HepG2 (cell line): Measurements from ENCODE around the gene MAPK6. TPM values are rescaled to one million over a fixed set of nuclear protein-coding genes. Genes with fewer than 3 reads are reported as not detected.

Experiments used
- FOXM1 ChIP-seq: sonication (generic); formaldehyde crosslinking; IDR thresholded peaks from 2 replicates; pipeline ENCODE4 v1.5.0; 2020; ENCODE audit warnings: missing genetic modification reagents
- MATR3 ChIP-seq: sonication (generic); formaldehyde crosslinking; IDR thresholded peaks from 2 replicates; pipeline ENCODE4 v1.4.0; 2020; ENCODE audit warnings: missing genetic modification reagents
- NBN ChIP-seq: fragments of 450-650 bp; conservative IDR thresholded peaks from 2 replicates; pipeline ENCODE4 v1.6.1; 2017
- NRL ChIP-seq: sonication (generic); formaldehyde crosslinking; IDR thresholded peaks from 2 replicates; pipeline ENCODE4 v1.5.0; 2020; ENCODE audit warnings: missing genetic modification reagents, mild to moderate bottlenecking, moderate library complexity, borderline replicate concordance
- PAF1 ChIP-seq: IDR thresholded peaks from 2 replicates; pipeline ENCODE4 v1.6.1; 2016; ENCODE audit warnings: missing genetic modification reagents, missing compliant biosample characterization
- RBM39 ChIP-seq: fragments of 200-400 bp; formaldehyde crosslinking; IDR thresholded peaks from one replicate; pipeline ENCODE4 v1.6.1; 2018; ENCODE audit warnings: antibody characterized with exemption, mild to moderate bottlenecking, low read depth, low read length; ENCODE audit not compliant: poor library complexity, severe bottlenecking
- RXRB ChIP-seq: IDR thresholded peaks from 2 replicates; pipeline ENCODE4 v1.6.1; 2016; ENCODE audit warnings: borderline replicate concordance, missing genetic modification reagents, missing compliant biosample characterization
- SALL1 ChIP-seq: sonication (generic); formaldehyde crosslinking; IDR thresholded peaks from 2 replicates; pipeline ENCODE4 v1.8.0; 2022; ENCODE audit warnings: mild to moderate bottlenecking, missing genetic modification reagents
- SIN3B ChIP-seq: fragments of 150-350 bp; IDR thresholded peaks from 2 replicates; pipeline ENCODE4 v1.6.1; 2014; ENCODE audit warnings: low read length
- SRSF1 ChIP-seq: fragments of 200-400 bp; formaldehyde crosslinking; optimal IDR thresholded peaks from 2 replicates; pipeline ENCODE3; 2017; ENCODE audit warnings: mild to moderate bottlenecking, low read depth, low read length, moderate library complexity
- STAG1 ChIP-seq: sonication (generic); formaldehyde crosslinking; IDR thresholded peaks from 2 replicates; pipeline ENCODE4 v1.4.0; 2020; ENCODE audit warnings: missing genetic modification reagents
- TCF7L2 ChIP-seq: IDR thresholded peaks from 2 replicates; pipeline ENCODE4 v1.6.1; 2011; ENCODE audit warnings: mild to moderate bottlenecking, low read depth, low read length, moderate library complexity
- ZFP37 ChIP-seq: sonication (generic); formaldehyde crosslinking; IDR thresholded peaks from 2 replicates; pipeline ENCODE4 v1.4.0; 2020; ENCODE audit warnings: missing genetic modification reagents, borderline replicate concordance
- ZFP90 ChIP-seq: sonication (generic); formaldehyde crosslinking; IDR thresholded peaks from 2 replicates; pipeline ENCODE4 v1.8.0; 2022; ENCODE audit warnings: missing genetic modification reagents, mild to moderate bottlenecking, inconsistent platforms, borderline replicate concordance
- ZNF20 ChIP-seq: sonication (generic); formaldehyde crosslinking; IDR thresholded peaks from 2 replicates; pipeline ENCODE4 v1.4.0; 2020; ENCODE audit warnings: mild to moderate bottlenecking, moderate library complexity, missing genetic modification reagents
- ZNF446 ChIP-seq: sonication (generic); formaldehyde crosslinking; IDR thresholded peaks from 2 replicates; pipeline ENCODE4 v1.5.0; 2020; ENCODE audit warnings: mild to moderate bottlenecking, missing genetic modification reagents
- ZNF562 ChIP-seq: sonication (generic); formaldehyde crosslinking; IDR thresholded peaks from 2 replicates; pipeline ENCODE4 v1.8.0; 2022; ENCODE audit warnings: missing genetic modification reagents, borderline replicate concordance
- polyA plus RNA-seq, 8 experiments: library from polyadenylated mRNA; depleted of rRNA in 3 of 8; stranded (reverse) in 7 of 8; unstranded in 1 of 8; fragments of >200 nt; fragmentation: Illumina TruSeq in 4 of 8; extraction: Trizol in 4 of 8; gene quantifications; 2 replicates each; pipeline versions ENCODE4 v1.2.1 to v1.2.3, GENCODE V29; 2011 to 2016; ENCODE audit warnings: low read depth in 4 of 8, missing spikeins in 1 of 8, mixed read lengths in 1 of 8; ENCODE audit not compliant: insufficient read depth in 1 of 8
- total RNA-seq, 5 experiments: library from RNA; depleted of rRNA; stranded (reverse); fragments of >200 nt; fragmentation: Illumina TruSeq; extraction: Trizol; gene quantifications; 2 replicates each; pipeline ENCODE4 v1.2.3, GENCODE V29; 2016; ENCODE audit warnings: low read depth in 1 of 5
- TF ChIP-seq, protein P1 (sequence below): sonication (generic); formaldehyde crosslinking; IDR thresholded peaks from 2 replicates; pipeline ENCODE4 v1.9.0; 2021; ENCODE audit warnings: missing genetic modification reagents, borderline replicate concordance
- TF ChIP-seq, protein P2 (sequence below): sonication (generic); formaldehyde crosslinking; IDR thresholded peaks from 2 replicates; pipeline ENCODE4 v1.9.0; 2022; ENCODE audit warnings: low read depth, missing genetic modification reagents
- TF ChIP-seq, protein P3 (sequence below): sonication (generic); formaldehyde crosslinking; IDR thresholded peaks from 2 replicates; pipeline ENCODE4 v1.4.0; 2020; ENCODE audit warnings: missing genetic modification reagents
- TF ChIP-seq, protein P4 (sequence below): sonication (generic); formaldehyde crosslinking; IDR thresholded peaks from 2 replicates; pipeline ENCODE4 v1.5.0; 2020; ENCODE audit warnings: missing genetic modification reagents

MAPK6 gene
- total and polyA plus RNA-seq, 2 of the 13 experiments (the other 11 are each of a cell fraction or from before 2014, with no cell fraction given), result 89.5 to 99.7 TPM

DNA sequence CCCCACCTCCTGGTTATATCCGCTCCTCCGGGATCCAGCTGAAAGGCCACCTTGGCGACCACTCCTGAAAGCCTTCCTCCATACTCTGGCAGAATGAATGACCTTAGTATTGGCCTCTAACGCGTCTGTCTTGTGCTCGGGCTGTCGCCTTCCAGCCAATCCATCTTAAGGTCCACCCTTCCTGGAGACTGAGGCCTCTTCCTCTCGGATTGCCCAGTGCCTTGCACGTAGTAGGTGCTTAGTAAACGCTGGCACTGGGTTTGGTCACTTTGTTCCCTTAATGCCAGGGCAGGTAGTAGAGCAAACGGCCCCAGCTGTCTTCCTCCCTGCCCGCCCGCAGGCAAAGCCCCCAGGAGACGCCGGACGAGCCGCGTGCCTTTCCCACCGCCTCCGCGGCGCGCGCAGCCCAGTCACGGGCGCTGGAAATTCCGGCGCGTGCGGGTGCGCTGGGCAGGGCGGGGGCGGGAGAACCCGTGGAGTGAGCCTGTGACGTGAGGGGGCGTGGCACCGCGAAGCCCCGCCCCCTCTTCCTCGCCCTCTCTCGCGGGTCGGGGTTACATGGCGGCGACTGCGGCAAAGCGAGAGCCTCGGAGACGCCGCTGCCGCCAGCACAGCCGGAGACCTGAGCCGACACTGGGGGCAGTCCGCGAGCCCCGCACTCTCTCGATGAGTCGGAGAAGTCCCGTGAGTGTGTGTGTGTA is at the start of gene MAPK6 (continued):
- TF ChIP-seq, protein P1, sequence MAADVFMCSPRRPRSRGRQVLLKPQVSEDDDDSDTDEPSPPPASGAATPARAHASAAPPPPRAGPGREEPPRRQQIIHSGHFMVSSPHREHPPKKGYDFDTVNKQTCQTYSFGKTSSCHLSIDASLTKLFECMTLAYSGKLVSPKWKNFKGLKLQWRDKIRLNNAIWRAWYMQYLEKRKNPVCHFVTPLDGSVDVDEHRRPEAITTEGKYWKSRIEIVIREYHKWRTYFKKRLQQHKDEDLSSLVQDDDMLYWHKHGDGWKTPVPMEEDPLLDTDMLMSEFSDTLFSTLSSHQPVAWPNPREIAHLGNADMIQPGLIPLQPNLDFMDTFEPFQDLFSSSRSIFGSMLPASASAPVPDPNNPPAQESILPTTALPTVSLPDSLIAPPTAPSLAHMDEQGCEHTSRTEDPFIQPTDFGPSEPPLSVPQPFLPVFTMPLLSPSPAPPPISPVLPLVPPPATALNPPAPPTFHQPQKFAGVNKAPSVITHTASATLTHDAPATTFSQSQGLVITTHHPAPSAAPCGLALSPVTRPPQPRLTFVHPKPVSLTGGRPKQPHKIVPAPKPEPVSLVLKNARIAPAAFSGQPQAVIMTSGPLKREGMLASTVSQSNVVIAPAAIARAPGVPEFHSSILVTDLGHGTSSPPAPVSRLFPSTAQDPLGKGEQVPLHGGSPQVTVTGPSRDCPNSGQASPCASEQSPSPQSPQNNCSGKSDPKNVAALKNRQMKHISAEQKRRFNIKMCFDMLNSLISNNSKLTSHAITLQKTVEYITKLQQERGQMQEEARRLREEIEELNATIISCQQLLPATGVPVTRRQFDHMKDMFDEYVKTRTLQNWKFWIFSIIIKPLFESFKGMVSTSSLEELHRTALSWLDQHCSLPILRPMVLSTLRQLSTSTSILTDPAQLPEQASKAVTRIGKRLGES (CRISPR knock-in tag), result no peak
- TF ChIP-seq RXRB (CRISPR knock-in tag) (peak; percentile 14; the same call in 1 of the 2 replicates), NBN (no peak), SIN3B (no peak), ZNF562 (CRISPR knock-in tag) (peak; percentile 82), ZNF20 (0 out of 2 replicates have a peak, but pooled peaks have one; percentile 56), FOXM1 (CRISPR knock-in tag) (no peak), PAF1 (CRISPR knock-in tag) (no peak), ZNF446 (CRISPR knock-in tag) (peak; percentile 74; the same call in 1 of the 2 replicates), STAG1 (no peak), NRL (CRISPR knock-in tag) (peak; percentile 99), ZFP90 (CRISPR knock-in tag) (peak; percentile 92; the same call in 1 of the 2 replicates), RBM39 (no peak), ZFP37 (CRISPR knock-in tag) (no peak), MATR3 (no peak), TCF7L2 (no peak), SALL1 (CRISPR knock-in tag) (peak; percentile 96), SRSF1 (peak; percentile 50)
- TF ChIP-seq, protein P2, sequence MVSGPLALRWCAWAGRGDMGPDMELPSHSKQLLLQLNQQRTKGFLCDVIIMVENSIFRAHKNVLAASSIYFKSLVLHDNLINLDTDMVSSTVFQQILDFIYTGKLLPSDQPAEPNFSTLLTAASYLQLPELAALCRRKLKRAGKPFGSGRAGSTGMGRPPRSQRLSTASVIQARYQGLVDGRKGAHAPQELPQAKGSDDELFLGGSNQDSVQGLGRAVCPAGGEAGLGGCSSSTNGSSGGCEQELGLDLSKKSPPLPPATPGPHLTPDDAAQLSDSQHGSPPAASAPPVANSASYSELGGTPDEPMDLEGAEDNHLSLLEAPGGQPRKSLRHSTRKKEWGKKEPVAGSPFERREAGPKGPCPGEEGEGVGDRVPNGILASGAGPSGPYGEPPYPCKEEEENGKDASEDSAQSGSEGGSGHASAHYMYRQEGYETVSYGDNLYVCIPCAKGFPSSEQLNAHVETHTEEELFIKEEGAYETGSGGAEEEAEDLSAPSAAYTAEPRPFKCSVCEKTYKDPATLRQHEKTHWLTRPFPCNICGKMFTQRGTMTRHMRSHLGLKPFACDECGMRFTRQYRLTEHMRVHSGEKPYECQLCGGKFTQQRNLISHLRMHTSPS (CRISPR knock-in tag), result peak; percentile 47; the same call in 1 of the 2 replicates
- TF ChIP-seq, protein P3, sequence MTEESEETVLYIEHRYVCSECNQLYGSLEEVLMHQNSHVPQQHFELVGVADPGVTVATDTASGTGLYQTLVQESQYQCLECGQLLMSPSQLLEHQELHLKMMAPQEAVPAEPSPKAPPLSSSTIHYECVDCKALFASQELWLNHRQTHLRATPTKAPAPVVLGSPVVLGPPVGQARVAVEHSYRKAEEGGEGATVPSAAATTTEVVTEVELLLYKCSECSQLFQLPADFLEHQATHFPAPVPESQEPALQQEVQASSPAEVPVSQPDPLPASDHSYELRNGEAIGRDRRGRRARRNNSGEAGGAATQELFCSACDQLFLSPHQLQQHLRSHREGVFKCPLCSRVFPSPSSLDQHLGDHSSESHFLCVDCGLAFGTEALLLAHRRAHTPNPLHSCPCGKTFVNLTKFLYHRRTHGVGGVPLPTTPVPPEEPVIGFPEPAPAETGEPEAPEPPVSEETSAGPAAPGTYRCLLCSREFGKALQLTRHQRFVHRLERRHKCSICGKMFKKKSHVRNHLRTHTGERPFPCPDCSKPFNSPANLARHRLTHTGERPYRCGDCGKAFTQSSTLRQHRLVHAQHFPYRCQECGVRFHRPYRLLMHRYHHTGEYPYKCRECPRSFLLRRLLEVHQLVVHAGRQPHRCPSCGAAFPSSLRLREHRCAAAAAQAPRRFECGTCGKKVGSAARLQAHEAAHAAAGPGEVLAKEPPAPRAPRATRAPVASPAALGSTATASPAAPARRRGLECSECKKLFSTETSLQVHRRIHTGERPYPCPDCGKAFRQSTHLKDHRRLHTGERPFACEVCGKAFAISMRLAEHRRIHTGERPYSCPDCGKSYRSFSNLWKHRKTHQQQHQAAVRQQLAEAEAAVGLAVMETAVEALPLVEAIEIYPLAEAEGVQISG, result peak; percentile 77
- TF ChIP-seq, protein P4, sequence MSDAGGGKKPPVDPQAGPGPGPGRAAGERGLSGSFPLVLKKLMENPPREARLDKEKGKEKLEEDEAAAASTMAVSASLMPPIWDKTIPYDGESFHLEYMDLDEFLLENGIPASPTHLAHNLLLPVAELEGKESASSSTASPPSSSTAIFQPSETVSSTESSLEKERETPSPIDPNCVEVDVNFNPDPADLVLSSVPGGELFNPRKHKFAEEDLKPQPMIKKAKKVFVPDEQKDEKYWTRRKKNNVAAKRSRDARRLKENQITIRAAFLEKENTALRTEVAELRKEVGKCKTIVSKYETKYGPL (CRISPR knock-in tag), result no peak
